ENCODE results near the gene ADCY3.
A peak's percentile ranks its signal among the peaks of the same experiment; 100 is the strongest.

ADCY3 gene

DNA sequence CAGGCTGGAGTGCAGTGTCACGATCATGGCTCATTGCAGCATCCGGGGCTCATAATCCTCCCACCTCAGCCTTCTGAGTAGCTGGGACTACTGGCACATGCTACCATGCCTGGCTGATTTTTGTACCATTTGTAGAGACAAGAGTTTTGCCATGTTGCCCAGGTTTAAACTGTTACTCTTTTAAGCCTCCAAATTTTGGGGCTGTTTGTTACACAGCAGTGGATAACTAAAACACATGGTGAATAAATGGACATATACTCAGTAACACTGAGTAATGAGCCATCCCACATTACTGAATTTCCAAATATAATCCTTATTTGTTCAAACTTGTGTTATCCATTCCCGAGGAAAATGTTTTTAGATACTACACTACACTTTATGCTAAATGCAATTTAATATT is 9.8 kb downstream of the ADCY3 start:
- no peak overlapping the region for H3K4me3 ChIP-seq (replicated peaks in 1 of 2; ENCODE audit: low read depth in 2 of 2, low read length in 2 of 2)
- DNase-seq (ENCODE audit: low read depth in 2 of 2): no peak
- TF ChIP-seq, protein P1, sequence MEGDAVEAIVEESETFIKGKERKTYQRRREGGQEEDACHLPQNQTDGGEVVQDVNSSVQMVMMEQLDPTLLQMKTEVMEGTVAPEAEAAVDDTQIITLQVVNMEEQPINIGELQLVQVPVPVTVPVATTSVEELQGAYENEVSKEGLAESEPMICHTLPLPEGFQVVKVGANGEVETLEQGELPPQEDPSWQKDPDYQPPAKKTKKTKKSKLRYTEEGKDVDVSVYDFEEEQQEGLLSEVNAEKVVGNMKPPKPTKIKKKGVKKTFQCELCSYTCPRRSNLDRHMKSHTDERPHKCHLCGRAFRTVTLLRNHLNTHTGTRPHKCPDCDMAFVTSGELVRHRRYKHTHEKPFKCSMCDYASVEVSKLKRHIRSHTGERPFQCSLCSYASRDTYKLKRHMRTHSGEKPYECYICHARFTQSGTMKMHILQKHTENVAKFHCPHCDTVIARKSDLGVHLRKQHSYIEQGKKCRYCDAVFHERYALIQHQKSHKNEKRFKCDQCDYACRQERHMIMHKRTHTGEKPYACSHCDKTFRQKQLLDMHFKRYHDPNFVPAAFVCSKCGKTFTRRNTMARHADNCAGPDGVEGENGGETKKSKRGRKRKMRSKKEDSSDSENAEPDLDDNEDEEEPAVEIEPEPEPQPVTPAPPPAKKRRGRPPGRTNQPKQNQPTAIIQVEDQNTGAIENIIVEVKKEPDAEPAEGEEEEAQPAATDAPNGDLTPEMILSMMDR (IDR thresholded peaks at IDR 0.05; ENCODE audit: low read depth, low read length): no peak

DNA sequence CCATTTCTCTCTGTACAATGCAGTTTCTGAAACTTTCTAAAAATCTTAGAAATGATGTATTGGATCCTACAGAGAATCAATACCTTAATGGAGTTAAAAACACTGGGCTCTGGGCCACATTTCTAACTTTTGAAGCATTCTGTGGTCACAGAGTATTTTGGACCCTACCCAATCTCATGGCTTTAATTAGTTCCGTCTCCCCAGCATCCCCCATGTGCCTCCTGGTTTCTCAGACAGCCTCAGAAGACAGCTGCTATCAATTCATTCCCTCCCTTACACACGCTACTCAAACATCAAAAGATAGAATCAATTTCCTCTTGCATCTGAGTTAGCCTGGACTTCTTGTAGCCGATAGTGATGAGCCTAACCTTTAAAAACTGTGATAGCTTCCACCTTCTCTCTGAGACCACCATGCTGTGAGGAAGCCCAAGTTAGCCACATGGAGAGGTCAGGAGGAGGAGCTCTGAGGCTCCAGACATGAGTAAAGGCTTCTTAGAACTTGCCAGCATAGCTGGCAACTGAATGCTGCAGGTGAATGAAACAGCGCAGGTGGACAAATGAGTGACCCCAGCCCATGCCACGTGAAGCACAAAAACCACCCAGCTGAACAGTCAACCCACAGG is 10.4 kb downstream of the ADCY3 start:
- TF ChIP-seq, protein P1 (IDR thresholded peaks at IDR 0.05; ENCODE audit: low read depth, low read length): no peak
- no peak for DNase-seq (ENCODE audit: low read depth in 2 of 2)
- no peak overlapping the region for H3K4me3 ChIP-seq (replicated peaks in 1 of 2; ENCODE audit: low read depth in 2 of 2, low read length in 2 of 2)

DNA sequence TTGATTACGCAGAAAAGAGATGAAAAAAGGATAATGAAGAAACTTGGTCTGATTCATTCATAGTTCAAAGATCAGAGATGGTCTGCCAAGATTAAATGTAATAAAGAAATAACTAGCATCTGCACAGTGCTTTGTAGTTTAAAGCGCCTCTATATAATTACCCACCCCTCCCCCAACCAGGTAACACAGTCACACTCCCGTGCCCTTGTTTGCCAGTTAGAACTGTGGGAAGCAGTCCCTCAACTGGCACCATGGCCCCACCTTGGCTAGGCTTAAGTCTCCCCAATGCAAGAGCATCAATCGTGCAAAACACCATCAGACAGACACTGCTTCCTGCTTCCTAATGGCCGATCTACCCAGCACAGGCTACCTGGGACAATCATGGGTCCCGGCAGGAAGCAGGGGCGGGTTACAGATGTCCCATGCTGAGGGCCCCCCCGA is 11.6 kb downstream of the ADCY3 start:
- no peak for DNase-seq (ENCODE audit: low read depth in 2 of 2)
- TF ChIP-seq, protein P1 (IDR thresholded peaks at IDR 0.05; ENCODE audit: low read depth, low read length): no peak
- no peak overlapping the region for H3K4me3 ChIP-seq (replicated peaks in 1 of 2; ENCODE audit: low read depth in 2 of 2, low read length in 2 of 2)

DNA sequence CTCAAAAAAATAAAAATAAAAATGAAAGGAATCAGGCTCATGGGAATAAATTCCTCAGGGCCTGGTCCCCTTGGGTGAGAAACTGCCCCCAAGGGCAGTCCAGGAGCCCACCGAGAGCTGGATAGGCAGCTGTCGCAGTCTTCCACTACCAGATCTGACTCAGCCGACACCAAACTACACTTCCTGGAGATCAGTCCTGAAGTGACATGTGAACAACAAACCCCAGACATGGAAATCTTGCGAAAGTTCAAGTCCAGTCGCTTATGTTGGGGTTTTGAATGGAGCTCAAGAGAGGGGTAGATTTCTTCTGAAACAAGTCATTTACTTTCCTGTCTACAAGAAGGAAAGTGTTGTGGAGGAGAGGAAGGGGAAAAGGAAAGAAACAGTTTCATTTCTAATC is 12.9 kb downstream of the ADCY3 start:
- H3K4me3 ChIP-seq (replicated peaks in 1 of 2; ENCODE audit: low read depth in 2 of 2, low read length in 2 of 2): no peak overlapping the region
- DNase-seq (ENCODE audit: low read depth in 2 of 2): peak; percentile 41 to 43
- TF ChIP-seq, protein P1 (IDR thresholded peaks at IDR 0.05; ENCODE audit: low read depth, low read length): no peak

DNA sequence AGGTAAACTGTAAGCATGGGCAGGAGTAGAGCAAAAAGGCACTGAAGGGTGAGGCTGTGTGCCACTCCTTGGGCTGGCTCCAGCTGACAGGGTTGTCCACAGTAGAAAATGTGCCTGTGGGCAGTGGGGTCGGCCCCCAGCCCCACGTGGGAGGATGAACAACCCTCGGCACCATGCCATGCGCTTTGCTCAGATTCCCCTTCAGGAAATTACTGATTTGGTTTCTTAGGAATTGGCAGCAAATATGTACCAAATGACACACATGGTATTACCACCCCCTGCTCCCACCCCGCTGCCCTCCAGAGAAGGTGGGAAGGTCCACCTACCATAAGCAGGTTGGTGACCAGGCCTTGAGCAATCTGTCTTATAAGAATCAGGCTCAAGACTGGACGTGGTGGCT is 13.6 kb downstream of the ADCY3 start:
- no peak overlapping the region for H3K4me3 ChIP-seq (replicated peaks in 1 of 2; ENCODE audit: low read depth in 2 of 2, low read length in 2 of 2)
- no peak for DNase-seq (ENCODE audit: low read depth in 2 of 2)
- TF ChIP-seq, protein P1 (IDR thresholded peaks at IDR 0.05; ENCODE audit: low read depth, low read length): no peak

DNA sequence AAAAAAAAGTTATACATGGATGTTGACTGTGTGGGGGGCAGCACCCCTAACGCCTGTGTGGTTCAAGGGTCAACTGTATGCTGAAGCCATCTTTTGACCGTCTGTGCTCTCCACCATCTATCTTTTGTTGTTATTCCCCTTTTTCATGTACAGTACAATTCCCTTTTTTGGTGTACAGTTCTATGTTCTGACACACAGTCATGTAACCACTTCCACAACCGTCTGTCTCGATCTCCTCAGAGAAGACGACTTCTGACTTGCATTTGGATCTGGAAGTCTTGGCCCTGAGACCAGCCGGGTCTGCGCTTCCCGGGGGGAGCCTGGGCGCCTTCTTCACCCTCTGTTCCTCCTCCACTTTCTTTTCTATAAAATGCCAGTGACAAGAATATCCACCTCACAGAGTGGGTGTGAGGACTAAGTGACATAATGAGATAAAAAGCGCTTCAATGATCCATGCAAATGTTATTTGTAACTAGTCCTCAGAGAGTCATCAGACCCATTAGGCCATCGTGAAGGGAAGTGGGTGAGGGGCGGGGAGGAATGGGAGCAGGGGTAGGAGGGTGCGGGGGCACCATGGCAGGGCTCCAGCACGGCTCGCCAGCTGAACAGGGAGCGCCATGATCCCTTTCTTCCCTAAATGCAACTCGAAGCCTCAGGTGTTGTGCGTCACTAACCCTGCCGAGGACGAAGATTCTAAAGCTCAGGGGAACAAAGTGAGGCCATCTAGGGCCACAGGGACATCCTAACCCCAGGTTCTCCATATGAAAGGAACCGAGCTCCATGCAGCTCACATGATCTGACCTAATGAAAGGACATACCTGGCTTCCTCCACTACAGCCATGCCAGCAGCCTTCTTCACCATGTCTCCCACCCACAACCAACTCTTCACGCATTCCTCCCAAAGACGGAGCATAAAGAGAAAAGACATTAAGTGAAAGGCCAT is 16.6 kb downstream of the ADCY3 start:
- no peak overlapping the region for H3K4me3 ChIP-seq (replicated peaks in 1 of 2; ENCODE audit: low read depth in 2 of 2, low read length in 2 of 2)
- TF ChIP-seq, protein P1 (IDR thresholded peaks at IDR 0.05; ENCODE audit: low read depth, low read length): no peak
- no peak for DNase-seq (ENCODE audit: low read depth in 2 of 2)

Data from cardiac fibroblast (primary cell).